C4-2B (cell line): ENCODE measurements around the gene CD68.

Experiments used
- H3K27ac ChIP-seq: fragments of 450-650 bp; 2 replicates; pipeline ENCODE4 v1.5.1; 2017
- CTCF ChIP-seq: fragments of 450-650 bp; conservative IDR thresholded peaks from 2 replicates; pipeline ENCODE4 v1.5.1; 2017; ENCODE audit warnings: mild to moderate bottlenecking
- ZFX ChIP-seq: fragments of 450-650 bp; IDR thresholded peaks from 2 replicates; pipeline ENCODE4 v1.6.1; 2017

Gene CD68

GRCh38 chr17:7577327-7578199 is 1.9 kb upstream of the CD68 start:
- no peak overlapping the region for H3K27ac ChIP-seq
- no peak for TF ChIP-seq CTCF
- TF ChIP-seq ZFX, result no peak

- peak overlapping the region; percentile 100 for H3K27ac ChIP-seq
- no peak for TF ChIP-seq CTCF
- no peak for TF ChIP-seq ZFX
Measured at GRCh38 chr17:7579834-7580603, 581 bp downstream of the CD68 start.

- peak overlapping the region; percentile 100 for H3K27ac ChIP-seq
Measured at GRCh38 chr17:7580604-7581575, 1.5 kb downstream of the CD68 start.

GRCh38 chr17:7582396-7583252 is 3.2 kb downstream of the CD68 start:
- TF ChIP-seq ZFX (no peak), CTCF (no peak; the same call in 1 of the 2 replicates)
- peak overlapping the region; percentile 100 for H3K27ac ChIP-seq

More at GRCh38 chr17:7580604-7581575, 1.5 kb downstream of the CD68 start:
- no peak for TF ChIP-seq ZFX
- no peak for TF ChIP-seq CTCF

GRCh38 chr17:7583253-7584109 is 4.0 kb downstream of the CD68 start, which contains the start of gene MPDU1:
Gene MPDU1, plus strand, starts transcription at chr17:7583852. Its CDS starts 11 bp downstream, at chr17:7583863.
- peak; percentile 92; the same call in 1 of the 2 replicates for TF ChIP-seq ZFX
- no peak for TF ChIP-seq CTCF
- peak within 1 kb of the TSS; percentile 100 for H3K27ac ChIP-seq
